Endodermal cell (in vitro differentiated cells): ENCODE measurements around the gene PAX5. TPM values are rescaled to one million over a fixed set of nuclear protein-coding genes. Genes with fewer than 3 reads are reported as not detected.

Source experiments
- DNase-seq: peaks from one replicate; pipeline ENCODE4 v3.0.0-alpha.2; 2017
- H3K27ac ChIP-seq: 2 replicates; pipeline ENCODE4 v1.5.1; 2013; ENCODE audit warnings: mild to moderate bottlenecking, low read depth, low read length, moderate library complexity
- H3K27me3 ChIP-seq: 2 replicates; pipeline ENCODE4 v1.6.1; 2013; ENCODE audit warnings: mild to moderate bottlenecking, low read length, moderate library complexity; ENCODE audit not compliant: insufficient read depth, control insufficient read depth, poor library complexity, severe bottlenecking
- H3K36me3 ChIP-seq: 2 replicates; pipeline ENCODE4 v1.7.0; 2013; ENCODE audit warnings: mild to moderate bottlenecking, low read length, moderate library complexity; ENCODE audit not compliant: control insufficient read depth, insufficient read depth
- H3K4me1 ChIP-seq: one replicate; pipeline ENCODE4 v1.7.0; 2013; ENCODE audit warnings: low read length; ENCODE audit not compliant: control insufficient read depth, insufficient read depth
- H3K4me3 ChIP-seq: 2 replicates; pipeline ENCODE4 v1.5.1; 2013; ENCODE audit warnings: mild to moderate bottlenecking, low read length, moderate library complexity
- H3K9ac ChIP-seq: 2 replicates; pipeline ENCODE4 v1.6.1; 2013; ENCODE audit warnings: mild to moderate bottlenecking, low read length, moderate library complexity; ENCODE audit not compliant: poor library complexity, severe bottlenecking; ENCODE audit errors: extremely low read depth
- H3K9me3 ChIP-seq: 2 replicates; pipeline ENCODE4 v1.6.1; 2013; ENCODE audit warnings: mild to moderate bottlenecking, low read length, moderate library complexity; ENCODE audit not compliant: control insufficient read depth
- H3K27ac Mint-ChIP-seq: 2 replicates; pipeline ENCODE4 v1.8.0; 2020; ENCODE audit warnings: mixed read lengths
- H3K27me3 Mint-ChIP-seq: 2 replicates; pipeline ENCODE4 v1.8.0; 2021; ENCODE audit warnings: mild to moderate bottlenecking, mixed read lengths; ENCODE audit not compliant: insufficient read depth
- H3K36me3 Mint-ChIP-seq: 2 replicates; pipeline ENCODE4 v1.8.0; 2020; ENCODE audit warnings: low read depth, mixed read lengths
- H3K4me1 Mint-ChIP-seq: 2 replicates; pipeline ENCODE4 v1.8.0; 2020; ENCODE audit warnings: mixed read lengths
- H3K4me3 Mint-ChIP-seq: 2 replicates; pipeline ENCODE4 v1.8.0; 2020; ENCODE audit warnings: mild to moderate bottlenecking, moderate library complexity, mixed read lengths
- H3K9me3 Mint-ChIP-seq: 2 replicates; pipeline ENCODE4 v1.8.0; 2020; ENCODE audit warnings: mild to moderate bottlenecking, mixed read lengths
- CTCF ChIP-seq: fragments of 200-600 bp; sonication (generic); conservative IDR thresholded peaks from 2 replicates; pipeline ENCODE4 v1.5.0; 2021; ENCODE audit warnings: antibody characterized with exemption, mild to moderate bottlenecking
- WGBS, 2 experiments: methylation state at CpG; one replicate each; pipeline versions ENCODE4 v1.1.5 to v1.1.7; 2013; ENCODE audit warnings: missing lambda C conversion rate in 2 of 2, mixed read lengths in 1 of 2; ENCODE audit not compliant: insufficient coverage in 1 of 2, insufficient read length in 1 of 2; 5-methylcytosine and 5-hydroxymethylcytosine counted together
- total RNA-seq, 2 donors: library from RNA; stranded (reverse); fragmentation: NEBNext Ultra II Directional in 1 of 2; extraction: Animal tissue kit (Norgen Biotek cat#: 25700) in 1 of 2; gene quantifications; 2 replicates in 1 of 2; 3 replicates in 1 of 2; pipeline ENCODE4 v1.2.1, GENCODE V29; 2021

Gene PAX5
- total RNA-seq, 2 donors from 2014 or later = 0.15 TPM; not detected in 1

- no peaks in the 10 kb centered on the region for H3K9me3 ChIP-seq
- no peak for TF ChIP-seq CTCF
- no peak overlapping the region for H3K27ac Mint-ChIP-seq
- no peak overlapping the region for H3K4me3 ChIP-seq
- no peaks in the 10 kb centered on the region for H3K27me3 ChIP-seq
- H3K36me3 Mint-ChIP-seq = no peaks in the 10 kb centered on the region
- no peak for DNase-seq
- no peaks in the 10 kb centered on the region for H3K4me1 ChIP-seq
- H3K27ac ChIP-seq = no peak overlapping the region
- no peak overlapping the region for H3K4me3 Mint-ChIP-seq
- H3K36me3 ChIP-seq = no peaks in the 10 kb centered on the region
- H3K9ac ChIP-seq = no peak overlapping the region
- H3K4me1 Mint-ChIP-seq = peaks cover 13% of the 10 kb centered on the region
- H3K27me3 Mint-ChIP-seq = peaks cover 41% of the 10 kb centered on the region
- no peaks in the 10 kb centered on the region for H3K9me3 Mint-ChIP-seq
- WGBS, 2 experiments = 88 to 91% methylated on average over 12 to 21 of the region's 21 CpGs
Measured at GRCh38 chr9:36820392-36820861, 213.6 kb downstream of the PAX5 start.

- Histone ChIP-seq H3K27ac (peak overlapping the region; percentile 91), H3K36me3 (no peaks in the 10 kb centered on the region), H3K27me3 (no peaks in the 10 kb centered on the region), H3K9ac (no peak overlapping the region), H3K4me3 (no peak overlapping the region), H3K9me3 (no peaks in the 10 kb centered on the region), H3K4me1 (no peaks in the 10 kb centered on the region)
- Mint-ChIP-seq H3K36me3 (no peaks in the 10 kb centered on the region), H3K9me3 (no peaks in the 10 kb centered on the region), H3K27me3 (peaks cover 41% of the 10 kb centered on the region), H3K4me3 (peak overlapping the region; percentile 35), H3K4me1 (peaks cover 13% of the 10 kb centered on the region), H3K27ac (no peak overlapping the region)
- no peak for TF ChIP-seq CTCF
- peak; percentile 70 for DNase-seq
- WGBS, 2 experiments = 46 to 60% methylated on average over 23 to 35 of the region's 35 CpGs
Measured at GRCh38 chr9:36818965-36819870, 214.8 kb downstream of the PAX5 start.

GRCh38 chr9:36818242-36818938 is 215.7 kb downstream of the PAX5 start:
- Mint-ChIP-seq H3K27me3 (peaks cover 41% of the 10 kb centered on the region), H3K4me1 (peaks cover 13% of the 10 kb centered on the region), H3K27ac (no peak overlapping the region), H3K4me3 (peak overlapping the region; percentile 35), H3K9me3 (no peaks in the 10 kb centered on the region), H3K36me3 (no peaks in the 10 kb centered on the region)
- H3K9ac ChIP-seq = no peak overlapping the region
- 68 to 73% methylated on average over 26 to 32 of the region's 32 CpGs for WGBS, 2 experiments
- H3K27me3 ChIP-seq = no peaks in the 10 kb centered on the region
- no peaks in the 10 kb centered on the region for H3K36me3 ChIP-seq
- H3K27ac ChIP-seq = peak overlapping the region; percentile 91
- peak; percentile 62 for DNase-seq
- H3K4me1 ChIP-seq = no peaks in the 10 kb centered on the region
- H3K9me3 ChIP-seq = no peaks in the 10 kb centered on the region
- TF ChIP-seq CTCF = no peak
- no peak overlapping the region for H3K4me3 ChIP-seq
